Smooth muscle cell (in vitro differentiated cells): ENCODE data around the gene MRI1. TPM values are rescaled to one million over a fixed set of nuclear protein-coding genes. Genes with fewer than 3 reads are reported as not detected.

Experiments used
- DNase-seq: peaks from one replicate; lab custom pipeline; 2025; ENCODE audit not compliant: unreplicated experiment; lab: John Stamatoyannopoulos, UW
- H2AFZ ChIP-seq: fragments of 200-600 bp; sonication (generic); 2 replicates; pipeline ENCODE4 v1.6.0; 2016; ENCODE audit warnings: antibody characterized with exemption, low read depth, mild to moderate bottlenecking
- H3F3A ChIP-seq: fragments of 200-600 bp; sonication (generic); 2 replicates; pipeline ENCODE4 v1.6.0; 2017; ENCODE audit warnings: antibody characterized with exemption, low read depth
- H3K27ac ChIP-seq: fragments of 200-600 bp; sonication (generic); 2 replicates; pipeline ENCODE4 v1.5.1; 2016; ENCODE audit warnings: low read depth, mild to moderate bottlenecking
- H3K27me3 ChIP-seq: fragments of 200-600 bp; sonication (generic); 2 replicates; pipeline ENCODE4 v1.6.1; 2016; ENCODE audit warnings: low read depth, mild to moderate bottlenecking
- H3K36me3 ChIP-seq: fragments of 200-600 bp; sonication (generic); 2 replicates; pipeline ENCODE4 v1.5.1; 2016; ENCODE audit warnings: low read depth
- H3K4me1 ChIP-seq: fragments of 200-600 bp; sonication (generic); 2 replicates; pipeline ENCODE4 v1.5.1; 2016; ENCODE audit warnings: low read depth
- H3K4me2 ChIP-seq: fragments of 200-600 bp; sonication (generic); 2 replicates; pipeline ENCODE4 v1.6.0; 2016; ENCODE audit warnings: mild to moderate bottlenecking
- H3K4me3 ChIP-seq: fragments of 200-600 bp; sonication (generic); 2 replicates; pipeline ENCODE4 v1.5.1; 2016; ENCODE audit warnings: mild to moderate bottlenecking
- H3K79me2 ChIP-seq: fragments of 200-600 bp; sonication (generic); 2 replicates; pipeline ENCODE4 v1.6.0; 2016; ENCODE audit warnings: low read depth, mild to moderate bottlenecking
- H3K9ac ChIP-seq: fragments of 200-600 bp; sonication (generic); 2 replicates; pipeline ENCODE4 v1.6.0; 2016; ENCODE audit warnings: low read depth
- H3K9me3 ChIP-seq: fragments of 200-600 bp; sonication (generic); replicated peaks from 2 replicates; pipeline ENCODE4 v1.5.1; 2016; ENCODE audit warnings: low read depth
- H4K20me1 ChIP-seq: fragments of 200-600 bp; sonication (generic); 2 replicates; pipeline ENCODE4 v1.6.0; 2016; ENCODE audit warnings: low read depth
- CTCF ChIP-seq: fragments of 200-600 bp; sonication (generic); IDR thresholded peaks from 2 replicates; pipeline ENCODE4 v1.5.1; 2017; ENCODE audit warnings: borderline replicate concordance, mild to moderate bottlenecking, antibody characterized with exemption; ENCODE audit not compliant: insufficient read depth, poor library complexity, severe bottlenecking
- WGBS: methylation state at CpG from one replicate; pipeline ENCODE4 v1.1.7; 2016; ENCODE audit warnings: low lambda C conversion rate; 5-methylcytosine and 5-hydroxymethylcytosine counted together
- polyA plus RNA-seq: library from polyadenylated mRNA; unstranded; fragments of >200 nt; fragmentation: Nextera tagmentation; extraction: Ambion mirVana; gene quantifications from 2 replicates; pipeline ENCODE4 v1.2.1, GENCODE V29; 2016
- total RNA-seq: library from RNA; depleted of rRNA; stranded (reverse); fragments of >200 nt; gene quantifications from 2 replicates; pipeline ENCODE4 v1.2.3, GENCODE V29; 2014

The MRI1 gene
- total and polyA plus RNA-seq, 2 experiments from 2014 or later: 11.7 to 17.3 TPM

GRCh38 chr19:13738073-13738472, 26.2 kb upstream of the MRI1 start:
- 96% methylated on average over 1 of the region's 1 CpG for WGBS
- Histone ChIP-seq H3K79me2 (no peaks in the 10 kb centered on the region), H3K4me2 (no peak overlapping the region), H3K36me3 (no peaks in the 10 kb centered on the region), H3K4me3 (no peak overlapping the region), H3K27me3 (no peaks in the 10 kb centered on the region), H3K27ac (no peak overlapping the region), H3K9ac (no peak overlapping the region), H3F3A (no peaks in the 10 kb centered on the region), H2AFZ (no peak overlapping the region), H3K4me1 (no peaks in the 10 kb centered on the region), H4K20me1 (no peaks in the 10 kb centered on the region), H3K9me3 (no peaks in the 10 kb centered on the region)
- no peak for TF ChIP-seq CTCF
- DNase-seq: no peak

- Histone ChIP-seq H3K9me3 (no peaks in the 10 kb centered on the region), H3K27me3 (no peaks in the 10 kb centered on the region), H4K20me1 (no peaks in the 10 kb centered on the region), H3K4me3 (no peak overlapping the region), H3K4me1 (no peaks in the 10 kb centered on the region), H3K79me2 (no peaks in the 10 kb centered on the region), H3K36me3 (no peaks in the 10 kb centered on the region), H3K27ac (no peak overlapping the region), H3F3A (no peaks in the 10 kb centered on the region), H3K9ac (no peak overlapping the region), H2AFZ (no peak overlapping the region), H3K4me2 (no peak overlapping the region)
- 97% methylated on average over 2 of the region's 2 CpGs for WGBS
- no peak for TF ChIP-seq CTCF
- DNase-seq: no peak
Measured at GRCh38 chr19:13741893-13742292, 22.4 kb upstream of the MRI1 start.

GRCh38 chr19:13742756-13743155, 21.6 kb upstream of the MRI1 start:
- no peaks in the 10 kb centered on the region for H3F3A ChIP-seq
- WGBS: 88% methylated on average over 1 of the region's 1 CpG
- no peaks in the 10 kb centered on the region for H3K36me3 ChIP-seq
- H3K27ac ChIP-seq: no peak overlapping the region
- DNase-seq: no peak
- no peaks in the 10 kb centered on the region for H4K20me1 ChIP-seq
- no peak overlapping the region for H3K9ac ChIP-seq
- H3K9me3 ChIP-seq: no peaks in the 10 kb centered on the region
- H3K79me2 ChIP-seq: no peaks in the 10 kb centered on the region
- no peaks in the 10 kb centered on the region for H3K27me3 ChIP-seq
- no peak overlapping the region for H3K4me2 ChIP-seq
- no peaks in the 10 kb centered on the region for H3K4me1 ChIP-seq
- no peak overlapping the region for H2AFZ ChIP-seq
- no peak for TF ChIP-seq CTCF
- H3K4me3 ChIP-seq: no peak overlapping the region

DNA sequence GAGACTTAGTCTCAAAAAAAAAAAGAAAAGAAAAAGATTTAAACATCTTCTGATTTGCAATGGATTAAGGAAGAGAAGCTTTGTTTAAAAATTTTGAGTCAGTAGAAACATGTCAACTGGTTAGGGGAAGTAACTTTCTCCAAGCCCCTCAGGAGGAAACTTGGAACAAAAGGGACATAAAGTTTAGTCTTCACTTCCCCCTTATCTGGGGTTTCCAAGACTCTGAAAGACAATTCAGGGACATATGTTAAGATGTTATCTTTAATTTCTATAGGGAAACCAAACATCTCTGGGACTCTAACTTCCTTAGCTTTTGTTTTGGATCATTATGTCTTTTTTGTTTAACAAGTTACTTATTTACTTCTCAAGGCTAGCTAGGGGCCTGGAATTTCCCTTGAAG, 20.1 kb upstream of the MRI1 start:
- no peaks in the 10 kb centered on the region for H3K36me3 ChIP-seq

More for the DNA sequence above, 20.1 kb upstream of the MRI1 start:
- no peaks in the 10 kb centered on the region for H3K27me3 ChIP-seq
- H3K4me2 ChIP-seq: no peak overlapping the region
- no peaks in the 10 kb centered on the region for H3K9me3 ChIP-seq
- TF ChIP-seq CTCF: no peak
- no peak for DNase-seq
- no peak overlapping the region for H2AFZ ChIP-seq
- peaks cover 4% of the 10 kb centered on the region for H3K4me1 ChIP-seq
- no peaks in the 10 kb centered on the region for H4K20me1 ChIP-seq
- peaks cover 6% of the 10 kb centered on the region for H3K79me2 ChIP-seq
- no peak overlapping the region for H3K4me3 ChIP-seq
- no peak overlapping the region for H3K27ac ChIP-seq
- no peaks in the 10 kb centered on the region for H3F3A ChIP-seq
- H3K9ac ChIP-seq: no peak overlapping the region
